Right forelimb (tissue), 1 donor: ENCODE measurements around the gene SPA17.
A peak's percentile ranks its signal among the peaks of the same experiment; 100 is the strongest.

Experiments
- DNase-seq: peaks from one replicate; pipeline ENCODE4 v3.0.0-alpha.2; 2018

The SPA17 gene

DNA sequence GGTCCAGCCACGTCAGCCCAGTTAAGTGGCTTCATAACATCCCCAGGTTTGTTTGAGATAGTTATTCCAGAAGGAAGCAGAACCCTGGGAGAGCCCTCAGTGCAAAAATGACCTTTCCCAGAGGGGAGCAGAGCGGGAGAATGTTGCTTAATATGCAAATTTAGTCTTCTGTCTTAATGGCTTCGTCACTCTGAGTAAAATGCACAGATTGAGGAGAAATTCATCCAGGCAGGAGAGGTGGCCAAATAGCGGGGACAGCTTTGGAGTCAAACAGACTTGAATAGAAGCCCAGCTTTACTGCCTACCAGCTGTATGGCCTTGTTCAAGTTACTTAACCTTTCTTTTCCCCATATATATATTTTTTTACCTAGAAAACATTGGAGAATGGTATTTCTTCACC lies 53.8 kb downstream of the SPA17 start:
- no peak for DNase-seq

- no peak for DNase-seq
Measured at GRCh38 chr11:124728134-124728533, 54.4 kb downstream of the SPA17 start.

- DNase-seq, result no peak
Measured at GRCh38 chr11:124729571-124729970, 55.9 kb downstream of the SPA17 start.

DNA sequence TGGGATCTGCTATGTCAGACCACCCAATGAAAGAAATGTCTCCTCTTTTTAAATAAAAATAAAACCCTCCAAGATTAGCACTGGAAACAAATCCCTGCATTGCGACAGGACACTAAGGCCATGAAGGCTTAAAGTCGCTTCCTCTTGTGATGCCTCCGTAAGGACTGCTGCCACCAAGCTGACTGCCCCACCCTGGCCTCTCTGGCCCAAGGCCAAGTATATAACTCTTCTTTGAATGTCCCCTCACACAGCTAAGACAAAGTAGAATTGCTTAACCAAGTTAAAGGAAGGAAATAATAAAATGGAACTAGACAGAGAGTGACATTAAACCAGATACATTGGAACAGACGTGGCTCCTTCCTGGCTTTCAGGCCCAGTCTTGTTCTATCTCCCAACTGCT lies 58.5 kb downstream of the SPA17 start:
- no peak for DNase-seq

- no peak for DNase-seq
Measured at GRCh38 chr11:124736736-124737135, 63.0 kb downstream of the SPA17 start.

GRCh38 chr11:124737638-124738305 lies 64.1 kb downstream of the SPA17 start:
- no peak for DNase-seq

DNA sequence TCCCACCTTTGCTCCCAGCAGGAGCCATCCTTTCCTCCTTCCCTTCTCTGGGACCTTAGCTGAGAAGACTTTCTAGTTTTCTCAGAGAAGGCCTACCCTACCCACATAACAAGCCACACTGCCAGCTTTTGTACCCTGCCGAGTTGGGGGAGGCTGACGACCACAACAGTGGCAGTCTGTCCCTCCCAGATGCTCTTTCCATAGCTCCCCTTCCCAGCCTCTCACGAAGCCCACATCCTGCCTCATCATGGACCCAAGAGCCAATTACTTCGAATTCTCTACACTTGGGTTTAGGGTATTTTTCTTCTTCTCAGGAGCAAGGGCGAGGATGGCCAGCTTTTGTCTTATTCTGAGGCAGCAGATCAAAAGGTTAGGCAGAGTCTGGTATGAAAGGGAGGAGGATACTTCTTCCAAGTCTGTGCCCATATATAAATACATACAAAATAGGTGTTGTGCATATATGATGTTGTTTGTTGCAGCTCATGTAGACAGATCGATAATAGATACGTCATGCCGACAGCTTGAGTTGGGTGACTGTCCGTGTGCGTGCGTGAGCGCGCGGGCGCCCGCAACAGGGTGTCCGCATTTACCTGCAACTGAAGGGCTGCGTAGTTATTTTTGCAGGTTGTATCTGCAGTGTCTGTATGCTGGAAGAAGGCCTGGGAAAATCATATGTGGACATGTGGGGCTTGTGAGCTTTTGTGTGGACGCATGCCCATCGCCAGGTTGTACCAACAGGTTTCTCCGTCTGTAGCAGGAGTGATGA lies 65.2 kb downstream of the SPA17 start:
- DNase-seq, result no peak

GRCh38 chr11:124739479-124740276 lies 66.0 kb downstream of the SPA17 start, which contains the start of gene NRGN:
TSS of gene NRGN (plus strand) at chr11:124739942. CDS start at chr11:124740085, 143 bp downstream.
- DNase-seq, result peak; percentile 94

DNA sequence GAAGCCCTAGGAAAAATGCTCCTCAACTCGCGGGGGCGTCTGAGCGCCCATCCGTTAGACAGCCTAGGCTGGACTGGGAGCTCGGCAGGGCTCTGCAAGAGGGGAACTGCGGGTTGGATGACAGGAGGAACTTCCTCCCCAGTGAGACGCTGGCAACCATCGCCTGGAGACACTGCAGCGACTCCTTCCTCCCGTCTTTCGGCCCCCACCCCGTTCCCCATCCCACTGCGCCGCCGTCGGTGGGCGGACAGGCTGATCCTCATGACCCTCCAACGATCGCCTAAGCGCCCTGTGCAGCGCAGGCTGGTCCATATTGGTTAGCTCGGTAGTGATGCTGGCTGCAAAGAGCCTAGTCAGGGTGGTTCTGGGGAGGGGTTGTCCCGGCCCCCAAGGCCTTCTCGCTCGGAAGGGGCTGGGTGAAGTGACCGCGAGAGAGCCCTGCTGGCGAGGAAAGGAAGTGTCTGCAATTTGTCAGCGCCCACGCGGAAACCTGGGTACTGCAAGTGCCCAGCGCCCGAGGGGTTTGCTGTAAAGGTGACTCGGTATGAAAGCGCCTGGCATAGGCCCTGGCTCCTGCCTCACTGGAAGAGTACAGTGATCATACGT lies 66.7 kb downstream of the SPA17 start:
- DNase-seq, result no peak

DNA sequence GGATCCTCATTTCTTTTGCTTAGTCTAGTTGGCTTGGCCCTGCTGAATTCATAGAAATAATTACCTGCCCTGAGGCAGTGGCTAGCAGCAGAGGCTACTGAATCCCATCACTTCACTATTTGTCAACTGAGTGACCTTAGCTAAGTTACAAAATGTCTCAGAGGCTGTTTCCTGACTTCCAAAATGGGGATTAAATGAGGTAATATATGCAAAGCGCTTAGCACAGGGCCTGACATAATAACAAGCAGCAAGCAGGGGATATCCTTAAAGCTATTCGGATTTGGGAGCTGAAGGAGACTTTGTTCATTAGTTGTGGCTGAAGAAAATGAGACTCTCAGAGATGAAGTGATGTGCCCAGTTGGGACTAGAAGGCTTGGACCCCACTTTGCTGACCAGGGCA lies 68.9 kb downstream of the SPA17 start:
- no peak for DNase-seq

DNA sequence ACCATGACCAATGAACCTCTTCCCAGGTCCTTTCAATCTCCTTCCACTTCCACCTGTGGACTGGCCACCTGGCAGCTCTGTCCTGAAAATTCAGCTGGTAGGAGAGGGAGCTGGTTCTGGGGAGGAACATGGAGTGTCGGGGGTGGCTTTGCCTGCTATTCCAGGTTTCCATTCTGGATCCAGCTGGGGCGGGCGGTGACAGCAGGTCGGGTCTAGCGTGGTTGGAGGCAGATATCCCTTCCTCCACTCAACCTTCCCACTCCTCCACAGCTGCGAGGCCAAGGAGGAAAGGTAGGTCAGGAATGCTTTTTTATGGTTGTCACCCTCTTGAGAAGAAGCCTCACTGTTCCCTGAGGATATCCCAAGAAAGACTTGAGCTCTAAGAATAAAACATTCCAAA lies 69.3 kb downstream of the SPA17 start:
- DNase-seq, result no peak

- DNase-seq, result no peak
Measured at GRCh38 chr11:124745270-124745834, 71.6 kb downstream of the SPA17 start.

- DNase-seq, result no peak
Measured at GRCh38 chr11:124745835-124746620, 72.3 kb downstream of the SPA17 start.

GRCh38 chr11:124746621-124747243 lies 73.0 kb downstream of the SPA17 start:
- DNase-seq, result no peak
